ENCODE results near the gene ADGRB2.
A peak's percentile ranks its signal among the peaks of the same experiment; 100 is the strongest.

DNA sequence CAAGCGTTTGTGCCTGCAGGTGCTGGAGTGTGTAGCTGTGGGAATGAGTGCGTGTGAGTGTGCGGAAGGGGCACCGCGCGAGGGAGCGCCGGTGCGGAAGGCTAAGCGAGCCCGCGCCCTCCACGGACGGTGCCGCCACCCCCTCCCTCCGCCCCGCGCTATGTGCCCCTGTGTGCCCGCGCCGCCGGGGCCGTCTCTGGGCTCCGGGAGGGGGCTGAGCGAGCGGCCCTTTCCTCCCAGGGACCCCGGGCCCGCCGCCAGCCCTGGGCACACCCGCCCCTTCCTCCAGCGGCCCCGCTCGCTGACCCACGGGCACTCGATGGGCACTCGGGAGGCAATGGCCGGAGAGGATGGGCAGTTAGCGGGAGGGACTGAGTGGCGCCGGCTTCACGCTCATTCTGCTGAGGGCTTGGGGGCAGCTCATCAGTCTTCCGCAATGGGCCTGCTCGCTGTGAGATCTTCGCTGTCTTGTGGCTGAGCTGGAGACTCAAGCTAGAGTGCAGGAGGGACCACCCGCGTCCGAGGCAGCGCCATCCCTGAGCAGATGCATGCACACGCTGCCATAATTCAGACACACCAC, 8.6 kb upstream of the ADGRB2 start:
- TF ChIP-seq, protein P1, sequence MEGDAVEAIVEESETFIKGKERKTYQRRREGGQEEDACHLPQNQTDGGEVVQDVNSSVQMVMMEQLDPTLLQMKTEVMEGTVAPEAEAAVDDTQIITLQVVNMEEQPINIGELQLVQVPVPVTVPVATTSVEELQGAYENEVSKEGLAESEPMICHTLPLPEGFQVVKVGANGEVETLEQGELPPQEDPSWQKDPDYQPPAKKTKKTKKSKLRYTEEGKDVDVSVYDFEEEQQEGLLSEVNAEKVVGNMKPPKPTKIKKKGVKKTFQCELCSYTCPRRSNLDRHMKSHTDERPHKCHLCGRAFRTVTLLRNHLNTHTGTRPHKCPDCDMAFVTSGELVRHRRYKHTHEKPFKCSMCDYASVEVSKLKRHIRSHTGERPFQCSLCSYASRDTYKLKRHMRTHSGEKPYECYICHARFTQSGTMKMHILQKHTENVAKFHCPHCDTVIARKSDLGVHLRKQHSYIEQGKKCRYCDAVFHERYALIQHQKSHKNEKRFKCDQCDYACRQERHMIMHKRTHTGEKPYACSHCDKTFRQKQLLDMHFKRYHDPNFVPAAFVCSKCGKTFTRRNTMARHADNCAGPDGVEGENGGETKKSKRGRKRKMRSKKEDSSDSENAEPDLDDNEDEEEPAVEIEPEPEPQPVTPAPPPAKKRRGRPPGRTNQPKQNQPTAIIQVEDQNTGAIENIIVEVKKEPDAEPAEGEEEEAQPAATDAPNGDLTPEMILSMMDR (IDR thresholded peaks at IDR 0.05) = no peak
- peak in 1 of 2 donors; percentile 2 for TF ChIP-seq POLR2A (IDR thresholded peaks at IDR 0.05)
